ENCODE measurements around the gene ACSL6. TPM values are rescaled to one million over a fixed set of nuclear protein-coding genes. Genes with fewer than 3 reads are reported as not detected.

Gene ACSL6
- total RNA-seq, 1 donor from 2014 or later, result not detected

DNA sequence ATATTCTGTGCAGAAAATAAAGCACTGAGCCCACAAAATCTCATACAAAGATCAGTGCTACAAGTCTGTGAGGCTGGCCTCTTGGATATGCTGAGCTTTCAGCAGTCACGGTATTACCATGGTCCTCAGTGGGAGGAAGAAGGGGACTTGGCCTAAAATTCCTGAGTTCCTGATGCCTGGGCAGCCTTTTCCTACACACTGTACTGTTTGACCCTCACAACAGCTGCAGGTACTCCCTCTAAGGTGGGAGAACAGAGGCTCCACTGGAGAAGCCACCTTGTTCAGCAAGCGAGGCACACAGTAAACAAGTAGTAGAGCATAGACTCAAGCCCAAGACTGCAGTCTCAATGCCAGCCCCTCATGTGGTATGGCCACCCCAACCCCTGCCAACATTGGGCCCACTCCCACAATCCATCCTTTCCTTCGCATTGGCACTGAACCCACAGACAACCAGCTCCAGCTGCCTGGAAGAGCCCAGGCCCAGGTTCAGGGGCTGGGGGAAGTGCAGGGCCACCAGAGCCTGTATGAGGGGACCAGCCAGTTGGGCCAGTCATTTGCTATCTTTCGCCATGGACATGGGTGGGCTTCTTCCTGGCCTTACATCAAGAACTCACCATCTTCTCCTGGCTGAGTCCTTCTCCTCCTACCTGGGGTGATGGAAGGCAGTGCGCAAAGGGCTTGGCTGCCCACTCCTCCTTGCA, 14.3 kb downstream of the ACSL6 start:
- H3K9me3 Mint-ChIP-seq, result no peaks in the 10 kb centered on the region
- H3K4me3 Mint-ChIP-seq, result no peak overlapping the region
- no peak for DNase-seq (ENCODE audit: low spot score in 2 of 2, unreplicated experiment in 2 of 2)
- no peak overlapping the region for H3K27ac Mint-ChIP-seq
- peaks cover 5% of the 10 kb centered on the region for H3K27me3 Mint-ChIP-seq (ENCODE audit: low read depth)
- TF ChIP-seq, protein P1, sequence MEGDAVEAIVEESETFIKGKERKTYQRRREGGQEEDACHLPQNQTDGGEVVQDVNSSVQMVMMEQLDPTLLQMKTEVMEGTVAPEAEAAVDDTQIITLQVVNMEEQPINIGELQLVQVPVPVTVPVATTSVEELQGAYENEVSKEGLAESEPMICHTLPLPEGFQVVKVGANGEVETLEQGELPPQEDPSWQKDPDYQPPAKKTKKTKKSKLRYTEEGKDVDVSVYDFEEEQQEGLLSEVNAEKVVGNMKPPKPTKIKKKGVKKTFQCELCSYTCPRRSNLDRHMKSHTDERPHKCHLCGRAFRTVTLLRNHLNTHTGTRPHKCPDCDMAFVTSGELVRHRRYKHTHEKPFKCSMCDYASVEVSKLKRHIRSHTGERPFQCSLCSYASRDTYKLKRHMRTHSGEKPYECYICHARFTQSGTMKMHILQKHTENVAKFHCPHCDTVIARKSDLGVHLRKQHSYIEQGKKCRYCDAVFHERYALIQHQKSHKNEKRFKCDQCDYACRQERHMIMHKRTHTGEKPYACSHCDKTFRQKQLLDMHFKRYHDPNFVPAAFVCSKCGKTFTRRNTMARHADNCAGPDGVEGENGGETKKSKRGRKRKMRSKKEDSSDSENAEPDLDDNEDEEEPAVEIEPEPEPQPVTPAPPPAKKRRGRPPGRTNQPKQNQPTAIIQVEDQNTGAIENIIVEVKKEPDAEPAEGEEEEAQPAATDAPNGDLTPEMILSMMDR (IDR thresholded peaks at IDR 0.05; ENCODE audit: unreplicated experiment), result no peak
- no peaks in the 10 kb centered on the region for H3K36me3 Mint-ChIP-seq
- no peaks in the 10 kb centered on the region for H3K4me1 Mint-ChIP-seq

DNA sequence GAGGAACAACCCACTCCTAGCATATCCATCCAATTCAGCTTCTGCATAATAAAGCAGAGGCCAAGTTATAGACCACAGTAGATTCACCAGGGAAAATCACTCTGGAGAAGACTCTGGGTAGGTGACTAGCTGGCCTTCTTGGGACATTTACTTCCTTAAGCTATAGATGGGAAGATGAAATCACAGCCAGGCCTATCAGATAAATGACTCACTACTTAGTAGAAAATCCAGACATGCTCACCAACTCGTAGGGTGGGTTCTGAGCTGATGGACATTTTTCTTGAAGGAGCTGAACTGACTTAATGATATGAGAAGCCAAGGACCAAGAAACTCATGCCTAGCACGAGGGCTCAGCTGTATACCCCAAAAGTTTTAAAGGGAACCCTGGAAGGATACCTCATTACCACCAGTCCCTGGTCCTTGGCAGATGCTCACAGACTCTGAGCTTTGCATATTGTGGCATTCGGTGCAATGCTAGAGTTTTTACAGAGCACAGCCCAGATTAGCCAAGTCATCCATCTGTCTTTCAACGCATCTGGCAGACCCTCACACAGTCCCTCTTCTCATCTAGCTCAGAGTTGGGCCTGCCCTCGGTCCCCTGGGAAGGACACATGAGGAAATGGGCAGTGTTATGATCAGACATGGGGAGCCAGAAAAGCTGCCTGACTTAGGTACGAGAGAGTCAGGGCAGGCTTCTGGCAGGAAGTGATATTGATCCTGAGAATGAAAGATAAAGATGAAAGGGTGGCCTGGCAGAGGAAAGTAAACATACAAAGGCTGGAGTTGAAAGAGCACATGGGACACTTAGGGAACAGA, 15.0 kb downstream of the ACSL6 start:
- Mint-ChIP-seq H3K27me3 (ENCODE audit: low read depth) (no peaks in the 10 kb centered on the region), H3K4me1 (no peaks in the 10 kb centered on the region), H3K4me3 (no peak overlapping the region), H3K9me3 (no peaks in the 10 kb centered on the region), H3K27ac (no peak overlapping the region), H3K36me3 (no peaks in the 10 kb centered on the region)
- DNase-seq (ENCODE audit: low spot score in 2 of 2, unreplicated experiment in 2 of 2), result no peak
- TF ChIP-seq, protein P1 (IDR thresholded peaks at IDR 0.05; ENCODE audit: unreplicated experiment), result no peak

DNA sequence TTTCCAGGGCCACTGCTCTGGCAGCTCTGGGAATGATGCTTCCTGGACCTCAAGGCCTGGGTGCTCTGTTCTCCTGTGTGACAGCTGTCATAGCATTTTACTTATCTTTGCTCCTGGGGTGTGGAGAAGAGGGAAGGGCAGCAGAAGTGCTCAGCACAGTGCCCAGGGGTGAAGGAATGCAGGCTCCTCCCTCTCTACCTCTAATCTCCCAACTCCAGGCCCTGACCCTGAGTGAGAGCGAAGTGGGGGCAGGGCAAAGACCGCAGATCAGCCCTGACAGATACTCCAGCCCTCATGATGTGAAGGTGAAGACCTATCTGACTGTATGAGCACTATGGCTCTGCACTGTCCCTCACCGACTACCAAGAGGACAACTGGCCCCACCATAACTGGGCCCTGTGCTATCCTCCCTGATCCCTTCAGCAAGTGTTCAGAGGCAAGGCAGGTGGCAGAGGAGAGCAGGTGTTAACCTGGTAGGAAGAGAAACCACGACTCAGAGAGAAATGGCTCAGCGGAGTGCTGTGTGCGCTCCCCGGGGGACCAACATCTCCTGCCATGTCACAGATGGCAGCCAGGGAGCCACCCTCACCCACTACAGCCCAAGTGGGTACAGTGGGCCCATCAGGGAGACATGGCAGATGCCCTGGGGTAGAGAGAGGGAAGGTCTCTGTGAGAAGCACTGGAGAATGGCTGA, 16.8 kb downstream of the ACSL6 start:
- Mint-ChIP-seq H3K4me1 (no peaks in the 10 kb centered on the region), H3K4me3 (no peak overlapping the region), H3K27ac (no peak overlapping the region), H3K9me3 (no peaks in the 10 kb centered on the region), H3K27me3 (ENCODE audit: low read depth) (no peaks in the 10 kb centered on the region), H3K36me3 (no peaks in the 10 kb centered on the region)
- TF ChIP-seq, protein P1 (IDR thresholded peaks at IDR 0.05; ENCODE audit: unreplicated experiment), result no peak
- DNase-seq (ENCODE audit: low spot score in 2 of 2, unreplicated experiment in 2 of 2), result no peak

DNA sequence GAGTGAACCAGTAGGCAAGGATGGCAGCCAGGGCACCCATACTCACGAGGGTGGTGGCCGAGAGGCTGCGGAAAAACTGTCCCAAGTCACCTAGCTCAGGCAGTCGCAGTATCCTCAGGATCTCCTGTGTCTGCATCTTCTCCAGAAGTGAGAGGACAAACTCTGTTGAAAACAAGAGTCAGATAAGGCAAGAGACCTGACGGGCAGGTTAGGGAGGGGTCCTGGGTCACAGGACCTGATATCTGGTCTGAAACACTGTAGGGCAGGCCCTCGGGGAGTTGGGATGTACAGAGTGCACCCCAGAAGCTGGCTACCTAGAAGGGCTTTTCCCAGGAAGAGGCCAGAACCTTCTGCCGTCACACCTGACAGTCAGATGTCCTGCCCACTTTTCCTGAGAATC, 17.4 kb downstream of the ACSL6 start:
- Mint-ChIP-seq H3K27me3 (ENCODE audit: low read depth) (no peaks in the 10 kb centered on the region), H3K9me3 (no peaks in the 10 kb centered on the region), H3K27ac (no peak overlapping the region), H3K4me3 (no peak overlapping the region), H3K36me3 (no peaks in the 10 kb centered on the region), H3K4me1 (no peaks in the 10 kb centered on the region)
- no peak for DNase-seq (ENCODE audit: low spot score in 2 of 2, unreplicated experiment in 2 of 2)
- TF ChIP-seq, protein P1 (IDR thresholded peaks at IDR 0.05; ENCODE audit: unreplicated experiment), result no peak

DNA sequence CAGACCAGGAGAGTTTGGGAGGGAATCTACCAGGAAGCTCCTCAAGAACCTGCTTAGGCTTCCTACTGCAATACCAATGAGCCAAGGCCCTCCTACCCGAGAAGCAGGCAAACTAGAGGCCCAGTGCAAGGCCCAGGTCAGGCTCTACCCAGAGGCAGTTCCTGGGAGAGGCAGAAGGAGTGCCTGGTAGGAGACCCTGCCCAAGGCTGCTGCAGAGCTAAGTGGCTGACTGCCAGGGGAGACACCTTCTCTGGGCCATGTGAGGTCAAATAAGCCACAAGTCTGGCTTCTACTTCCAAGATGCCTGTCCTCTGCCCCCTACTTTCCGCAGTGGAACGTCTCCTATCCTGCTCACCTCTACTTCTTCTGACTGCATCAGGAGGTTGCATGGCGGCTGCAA, 17.8 kb downstream of the ACSL6 start:
- Mint-ChIP-seq H3K4me1 (no peaks in the 10 kb centered on the region), H3K27me3 (ENCODE audit: low read depth) (no peaks in the 10 kb centered on the region), H3K36me3 (no peaks in the 10 kb centered on the region), H3K4me3 (no peak overlapping the region), H3K9me3 (no peaks in the 10 kb centered on the region), H3K27ac (no peak overlapping the region)
- TF ChIP-seq, protein P1 (IDR thresholded peaks at IDR 0.05; ENCODE audit: unreplicated experiment), result no peak
- DNase-seq (ENCODE audit: low spot score in 2 of 2, unreplicated experiment in 2 of 2), result no peak
